HL-60 (cell line): Measurements from ENCODE around the gene TENM4.

Source experiments
- CTCF ChIP-seq: IDR thresholded peaks from one replicate; pipeline ENCODE4 v1.5.1; 2011; ENCODE audit warnings: low read length, control low read depth, inconsistent platforms; ENCODE audit not compliant: insufficient read depth
- POLR2AphosphoS5 ChIP-seq: IDR thresholded peaks from 2 replicates; pipeline ENCODE4 v1.6.1; 2012; ENCODE audit warnings: low read depth
- REST ChIP-seq: IDR thresholded peaks from 2 replicates; pipeline ENCODE4 v1.6.1; 2012; ENCODE audit warnings: low read depth; ENCODE audit not compliant: insufficient replicate concordance

GRCh38 chr11:79173615-79174014 lies 267.2 kb downstream of the TENM4 start:
- TF ChIP-seq CTCF (no peak), POLR2AphosphoS5 (no peak), REST (no peak)
